COLO829 (cell line): Measurements from ENCODE around the gene OR13C3.
"Not testable (repeated sequence)": the region's sequence is repeated elsewhere in the genome, so short reads cannot be mapped to it uniquely, and the experiment has no call there.

Experiments used
- DNase-seq: peaks from one replicate; pipeline ENCODE4 v3.0.0; 2012; ENCODE audit warnings: low spot score

The OR13C3 gene

DNA sequence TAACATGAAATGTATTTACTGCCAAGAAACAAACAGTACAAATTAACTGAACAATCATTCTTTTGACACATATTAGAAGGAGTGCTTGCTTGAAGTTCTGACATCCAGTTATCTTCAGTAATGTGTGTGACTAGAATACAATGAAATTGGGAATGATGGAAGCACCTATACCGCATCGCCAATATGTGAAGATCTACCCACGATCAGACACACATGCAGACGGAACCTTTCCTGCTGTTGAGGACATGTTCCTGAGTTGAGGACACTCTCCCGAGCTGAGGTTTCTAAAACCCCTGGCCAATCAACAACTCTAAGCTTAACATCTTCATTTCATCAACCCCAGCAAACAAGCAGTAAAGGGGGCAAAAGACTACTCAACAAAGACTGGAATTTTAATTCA is at the start of gene OR13C3:
Gene OR13C3 (minus strand): TSS at position 101 of the 400 bp plus-strand sequence. CDS start 133 bp downstream, outside the sequence.
- no peak for DNase-seq

DNA sequence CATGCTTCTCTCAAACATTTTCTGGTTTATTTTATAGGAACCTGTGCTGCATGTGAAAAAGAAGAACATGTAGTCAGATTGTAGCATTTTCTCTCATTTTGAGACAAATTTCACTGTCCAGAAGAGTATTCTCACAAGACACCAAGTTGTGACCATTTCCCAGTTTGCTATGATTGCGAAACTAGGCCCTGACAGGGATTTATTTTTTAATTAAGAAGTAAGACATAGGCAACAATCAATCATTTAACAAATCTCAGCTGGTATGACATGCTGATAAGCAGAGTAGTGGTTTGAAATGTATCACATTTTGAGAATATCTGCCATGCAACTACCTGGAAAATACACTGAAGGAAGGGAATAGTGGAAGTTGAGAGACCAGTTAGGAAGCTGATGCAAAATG is 43.9 kb upstream of the OR13C3 start:
- DNase-seq = no peak

- DNase-seq = no peak
Observed at GRCh38 chr9:104577263-104577662, 40.6 kb upstream of the OR13C3 start.

- DNase-seq = no peak
Observed at GRCh38 chr9:104575456-104575855, 38.8 kb upstream of the OR13C3 start.

DNA sequence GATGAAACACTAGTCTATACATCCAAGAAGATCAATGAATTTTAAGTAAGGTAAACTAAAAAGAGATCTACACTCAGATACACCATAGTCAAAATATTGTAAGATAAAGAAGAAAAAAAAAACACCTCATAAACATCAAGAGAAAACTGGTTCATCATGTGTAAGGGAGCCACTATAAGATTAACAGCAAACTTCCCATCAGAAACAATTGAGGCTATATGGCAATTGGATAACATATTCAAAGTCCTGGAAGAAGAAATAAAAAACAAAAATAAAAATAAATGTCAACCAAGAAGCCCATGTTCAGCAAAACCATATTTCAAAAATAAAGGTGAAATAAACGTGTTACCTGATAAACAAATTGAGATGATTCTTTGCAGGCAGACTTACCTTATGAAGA is 36.0 kb upstream of the OR13C3 start:
- no peak for DNase-seq

DNA sequence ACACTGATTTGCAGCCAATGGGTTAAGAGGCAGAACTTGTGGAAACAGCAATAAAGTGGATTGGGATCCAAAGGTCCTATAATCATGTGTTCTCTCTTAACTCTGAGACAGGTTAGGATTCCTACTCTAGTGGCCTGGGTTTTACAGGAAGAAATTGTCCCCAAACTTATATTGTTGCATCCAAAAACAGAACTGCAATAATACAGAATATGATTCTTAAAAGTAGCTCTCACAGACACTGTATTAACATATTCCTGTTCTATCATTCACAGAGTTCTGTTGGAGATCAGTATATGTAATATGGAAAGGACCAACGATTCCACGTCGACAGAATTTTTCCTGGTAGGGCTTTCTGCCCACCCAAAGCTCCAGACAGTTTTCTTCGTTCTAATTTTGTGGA is 32.2 kb upstream of the OR13C3 start, which contains the start of gene OR13C8:
Gene OR13C8 (plus strand): TSS at position 301 of the 400 bp plus-strand sequence. CDS start 0 bp downstream, at position 301.
- DNase-seq = no peak

GRCh38 chr9:104564358-104564757 is 27.7 kb upstream of the OR13C3 start:
- no peak for DNase-seq

DNA sequence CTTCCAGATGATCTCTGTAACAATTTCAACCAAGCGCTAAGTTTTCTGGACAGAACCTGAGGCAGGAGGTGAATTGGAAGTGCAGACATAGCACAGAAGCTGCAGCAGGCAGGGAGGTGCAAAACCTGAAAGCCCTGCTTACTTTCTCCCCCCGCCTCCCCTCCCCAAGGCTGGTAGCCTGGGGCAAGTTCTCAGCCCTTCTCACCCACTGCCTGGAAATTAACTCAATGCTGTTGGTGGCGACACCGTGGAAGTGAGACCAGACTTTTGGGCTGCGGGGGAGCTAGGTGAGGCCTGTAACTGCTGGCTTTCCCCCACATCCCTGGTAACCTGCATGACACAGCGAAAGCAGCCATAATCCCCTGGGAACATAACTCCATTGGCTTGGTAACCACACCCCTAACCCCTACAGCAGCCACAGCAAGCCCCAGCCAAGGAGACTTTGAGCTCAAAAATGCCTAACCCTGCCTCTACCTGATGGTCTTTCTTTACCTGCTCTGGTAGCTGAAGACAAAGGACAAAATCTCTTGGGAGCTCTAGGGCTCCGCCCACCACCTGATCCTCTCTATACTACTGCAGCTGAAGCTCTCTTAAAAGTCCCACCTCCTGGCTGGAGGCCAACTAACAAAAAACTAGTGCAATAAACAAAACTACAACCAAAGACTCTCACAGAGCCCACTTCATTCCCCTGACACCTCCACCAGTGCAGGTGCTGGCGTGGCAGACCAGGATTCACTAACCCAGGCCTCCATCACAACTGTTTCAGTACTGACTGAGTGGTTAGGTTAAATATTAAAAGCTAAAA is 20.4 kb upstream of the OR13C3 start:
- DNase-seq = no peak

DNA sequence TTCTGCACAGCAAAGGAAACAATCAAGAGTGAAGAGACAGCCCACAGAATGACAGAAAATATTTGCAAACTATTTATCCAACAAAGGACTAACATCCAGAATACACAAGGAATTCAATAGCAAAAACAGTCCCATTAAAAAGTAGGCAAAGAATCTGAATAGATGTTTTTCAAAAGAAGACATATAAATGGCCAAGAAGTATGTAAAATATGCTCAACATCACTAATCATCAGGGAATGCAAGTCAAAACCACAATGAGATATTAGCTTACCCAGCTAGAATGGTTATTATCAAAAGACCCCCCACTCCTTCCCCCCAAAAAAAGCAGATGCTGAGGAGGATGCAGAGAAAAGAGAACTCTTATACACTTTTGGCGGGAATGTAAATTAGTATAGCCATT is 18.9 kb upstream of the OR13C3 start:
- DNase-seq = no peak

DNA sequence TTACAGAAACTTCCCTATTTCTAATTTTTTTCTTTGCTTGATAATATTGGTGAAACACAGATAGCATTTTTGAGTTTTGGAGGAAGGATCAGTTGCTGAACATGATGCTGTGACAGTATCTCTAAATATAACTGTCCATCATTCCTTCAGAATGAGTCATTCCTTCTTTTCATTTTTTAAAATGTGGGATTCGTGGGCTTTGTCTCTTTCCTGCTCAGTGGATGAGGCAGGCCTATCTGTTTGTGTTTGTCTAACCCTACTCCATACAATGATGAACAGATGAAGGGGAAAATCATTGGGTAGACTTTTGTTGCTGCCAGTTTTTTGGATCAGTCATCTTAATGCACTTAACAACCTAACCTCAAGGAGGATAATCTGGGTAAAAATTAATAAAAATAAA is 16.6 kb upstream of the OR13C3 start:
- no peak for DNase-seq

GRCh38 chr9:104544644-104545043 is 8.0 kb upstream of the OR13C3 start:
- no peak for DNase-seq

- DNase-seq = no peak
Observed at GRCh38 chr9:104539275-104539674, 2.6 kb upstream of the OR13C3 start.

- DNase-seq = no peak
Observed at GRCh38 chr9:104527109-104527508, 9.5 kb downstream of the OR13C3 start, which contains the start of gene OR13C4. OR13C4 (minus strand) TSS chr9:104527209; CDS start chr9:104527209, 0 bp downstream.

GRCh38 chr9:104520241-104520640 is 16.4 kb downstream of the OR13C3 start:
- not testable (repeated sequence) for DNase-seq

DNA sequence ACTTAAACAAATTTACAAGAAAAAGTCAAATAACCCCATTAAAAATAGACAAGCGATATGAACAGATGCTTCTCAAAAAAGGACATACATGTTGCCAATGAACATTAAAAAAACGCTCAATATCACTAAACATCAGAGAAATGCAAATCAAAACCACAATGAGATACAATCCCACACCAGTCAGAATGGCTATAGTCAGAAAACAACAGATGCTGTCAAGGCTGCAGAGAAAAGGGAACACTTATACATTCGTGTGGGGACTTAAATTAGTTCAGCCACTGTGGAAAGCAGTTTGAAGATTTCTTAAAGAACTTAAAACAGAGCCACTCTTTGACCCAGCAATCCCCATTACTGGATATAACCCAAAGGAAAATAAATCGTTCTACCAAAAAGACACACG is 21.8 kb downstream of the OR13C3 start:
- DNase-seq = no peak

DNA sequence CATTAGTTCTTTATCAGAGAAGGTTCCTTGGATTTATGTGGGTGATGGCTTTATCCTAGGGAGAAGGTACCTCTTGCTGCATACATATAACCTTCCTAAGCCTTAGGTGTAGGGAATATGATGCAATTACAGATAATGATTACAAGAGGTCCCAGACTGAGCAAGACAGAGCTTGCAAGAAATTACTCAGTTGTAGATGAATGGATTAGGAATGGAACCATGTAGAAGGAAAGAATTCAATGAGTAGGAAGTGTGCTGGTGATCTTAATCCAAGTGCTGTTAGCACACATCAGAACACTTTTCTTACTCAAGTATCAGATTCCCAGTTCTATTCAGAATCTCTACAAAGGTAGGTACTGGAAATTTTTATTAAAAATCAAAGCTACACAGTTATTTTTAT is 30.1 kb downstream of the OR13C3 start:
- DNase-seq = no peak

DNA sequence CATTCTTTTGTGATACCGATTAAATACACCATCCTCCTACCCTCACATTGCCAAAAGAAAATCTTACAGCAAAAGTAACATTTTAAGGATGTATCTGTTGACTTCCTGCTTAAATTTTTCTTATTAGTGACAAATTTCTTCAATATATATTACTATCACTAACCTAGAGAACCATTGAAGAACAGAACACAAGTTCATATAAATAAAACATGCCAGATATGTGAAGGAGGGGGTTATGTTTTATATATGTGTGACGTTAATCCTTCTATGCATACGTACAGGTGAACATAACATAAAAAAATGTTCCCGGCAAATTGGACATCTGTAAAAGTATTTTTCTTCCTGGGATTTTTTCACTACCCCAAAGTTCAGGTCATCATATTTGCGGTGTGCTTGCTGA is 32.7 kb downstream of the OR13C3 start, which contains the start of gene OR13F1:
Gene OR13F1 (plus strand): TSS at position 301 of the 400 bp plus-strand sequence. CDS start 0 bp downstream, at position 301.
- DNase-seq = no peak

GRCh38 chr9:104503440-104503839 is 33.2 kb downstream of the OR13C3 start:
- DNase-seq = no peak

DNA sequence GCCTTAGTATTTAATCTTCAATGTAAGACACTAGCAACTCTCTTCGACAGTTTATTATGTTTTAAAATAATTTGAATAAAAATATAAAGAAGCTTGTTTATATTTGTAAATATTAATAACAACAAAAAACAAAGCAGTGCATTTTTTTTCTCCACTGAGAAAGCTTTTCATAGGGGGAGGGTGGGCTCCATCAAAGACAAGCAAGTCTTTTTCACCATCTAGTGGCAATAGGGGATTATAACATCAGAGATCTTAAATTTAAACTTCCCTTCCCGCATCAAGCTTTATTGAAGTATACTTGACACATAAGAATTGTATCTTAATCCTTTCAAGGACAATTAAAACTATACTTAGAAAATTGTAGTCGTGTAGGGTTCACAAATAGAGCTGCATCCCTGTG is 41.8 kb downstream of the OR13C3 start:
- DNase-seq = peak; percentile 28
